WTC11 (cell line): ENCODE data around the gene SLC35F5. TPM values are rescaled to one million over a fixed set of nuclear protein-coding genes. Genes with fewer than 3 reads are reported as not detected.

Experiments
- ATAC-seq: fragments of 200-7000 bp; cut with Tn5 transposase; 2 replicates; pipeline ENCODE4 v1.10.0; 2021; ENCODE audit warnings: mild to moderate bottlenecking, moderate library complexity
- CTCF ChIA-PET: fragments of 300-600 bp; sonication (Branson Sonifier 250); formaldehyde crosslinking; loops from one replicate; lab custom pipeline; 2021; ENCODE audit warnings: antibody characterized with exemption; lab: Charles Lee
- POLR2A ChIA-PET: fragments of 350-600 bp; sonication (Branson Sonifier 250); formaldehyde crosslinking; loops from one replicate; lab custom pipeline; 2021; ENCODE audit warnings: antibody characterized with exemption; lab: Charles Lee
- DNase-seq: peaks from one replicate; pipeline ENCODE4 v3.0.0; 2021; ENCODE audit warnings: low spot score
- H3K27ac Mint-ChIP-seq: 2 replicates; pipeline ENCODE4 v1.8.0; 2021; ENCODE audit warnings: mixed read lengths
- H3K27me3 Mint-ChIP-seq: 2 replicates; pipeline ENCODE4 v1.8.0; 2021; ENCODE audit warnings: low read depth, mild to moderate bottlenecking, moderate library complexity, mixed read lengths
- H3K36me3 Mint-ChIP-seq: 2 replicates; pipeline ENCODE4 v1.8.0; 2021; ENCODE audit warnings: mixed read lengths
- H3K4me1 Mint-ChIP-seq: 2 replicates; pipeline ENCODE4 v1.8.0; 2022; ENCODE audit warnings: mixed read lengths
- H3K4me3 Mint-ChIP-seq: 2 replicates; pipeline ENCODE4 v1.8.0; 2021; ENCODE audit warnings: mild to moderate bottlenecking, moderate library complexity, mixed read lengths
- H3K9me3 Mint-ChIP-seq: 2 replicates; pipeline ENCODE4 v1.8.0; 2021; ENCODE audit warnings: mixed read lengths
- AFF4 ChIP-seq: sonication (generic); formaldehyde crosslinking; IDR thresholded peaks from 2 replicates; pipeline ENCODE4 v1.8.1; 2023; ENCODE audit warnings: mild to moderate bottlenecking, missing genetic modification reagents, borderline replicate concordance
- E2F5 ChIP-seq: sonication (generic); formaldehyde crosslinking; IDR thresholded peaks from 2 replicates; pipeline ENCODE4 v1.8.1; 2022; ENCODE audit warnings: mild to moderate bottlenecking, moderate library complexity, missing genetic modification reagents
- ERG ChIP-seq: fragments of 250-450 bp; sonication (Bioruptor Pico); IDR thresholded peaks from 2 replicates; pipeline ENCODE4 v1.8.0; 2021; ENCODE audit warnings: mild to moderate bottlenecking
- HMGXB4 ChIP-seq: sonication (generic); formaldehyde crosslinking; IDR thresholded peaks from 2 replicates; pipeline ENCODE4 v1.8.1; 2023; ENCODE audit warnings: mild to moderate bottlenecking, moderate library complexity, missing genetic modification reagents
- JUN ChIP-seq: sonication (generic); formaldehyde crosslinking; IDR thresholded peaks from 2 replicates; pipeline ENCODE4 v1.8.0; 2023; ENCODE audit warnings: mild to moderate bottlenecking, missing genetic modification reagents
- MAX ChIP-seq: sonication (generic); formaldehyde crosslinking; IDR thresholded peaks from 2 replicates; pipeline ENCODE4 v1.8.0; 2022; ENCODE audit warnings: mild to moderate bottlenecking, missing genetic modification reagents
- NFE2L1 ChIP-seq: sonication (generic); formaldehyde crosslinking; IDR thresholded peaks from 2 replicates; pipeline ENCODE4 v1.8.1; 2023; ENCODE audit warnings: missing genetic modification reagents
- PRDM15 ChIP-seq: sonication (generic); formaldehyde crosslinking; IDR thresholded peaks from 2 replicates; pipeline ENCODE4 v1.8.0; 2022; ENCODE audit warnings: missing genetic modification reagents
- SMAD4 ChIP-seq: sonication (generic); formaldehyde crosslinking; IDR thresholded peaks from 2 replicates; pipeline ENCODE4 v1.8.0; 2022; ENCODE audit warnings: mild to moderate bottlenecking, missing genetic modification reagents
- STAT6 ChIP-seq: sonication (generic); formaldehyde crosslinking; conservative IDR thresholded peaks from 2 replicates; pipeline ENCODE4 v1.8.1; 2023; ENCODE audit warnings: mild to moderate bottlenecking, low read depth, missing genetic modification reagents, moderate library complexity
- USF1 ChIP-seq: sonication (generic); formaldehyde crosslinking; IDR thresholded peaks from 2 replicates; pipeline ENCODE4 v1.8.0; 2022; ENCODE audit warnings: mild to moderate bottlenecking, missing genetic modification reagents
- ZNF232 ChIP-seq: sonication (generic); formaldehyde crosslinking; IDR thresholded peaks from 2 replicates; pipeline ENCODE4 v1.8.0; 2022; ENCODE audit warnings: mild to moderate bottlenecking, missing genetic modification reagents
- ZNF281 ChIP-seq: sonication (generic); formaldehyde crosslinking; IDR thresholded peaks from 2 replicates; pipeline ENCODE4 v1.8.0; 2023; ENCODE audit warnings: mild to moderate bottlenecking, missing genetic modification reagents
- ZNF317 ChIP-seq: sonication (generic); formaldehyde crosslinking; IDR thresholded peaks from 2 replicates; pipeline ENCODE4 v1.8.1; 2023; ENCODE audit warnings: low read depth, mild to moderate bottlenecking, moderate library complexity, missing genetic modification reagents, borderline replicate concordance
- ZNF671 ChIP-seq: fragments of 250-450 bp; sonication (Bioruptor Pico); IDR thresholded peaks from 2 replicates; pipeline ENCODE4 v1.8.0; 2021; ENCODE audit warnings: mild to moderate bottlenecking
- total RNA-seq: library from RNA; stranded (reverse); gene quantifications from 3 replicates; pipeline ENCODE4 v1.2.3, GENCODE V29; 2021

Gene SLC35F5
- total RNA-seq, 1 experiment from 2014 or later: 20.3 TPM

- no peak for TF ChIP-seq HMGXB4 (CRISPR knock-in tag)
- no peak for TF ChIP-seq ERG (CRISPR knock-in tag)
- no peak for TF ChIP-seq ZNF281
- no peak for TF ChIP-seq USF1 (CRISPR knock-in tag)
- TF ChIP-seq SMAD4 (CRISPR knock-in tag): no peak
- no peak for TF ChIP-seq NFE2L1 (CRISPR knock-in tag)
- TF ChIP-seq E2F5 (CRISPR knock-in tag): no peak
- TF ChIP-seq ZNF232: no peak
- no peak for TF ChIP-seq ZNF671
Measured at GRCh38 chr2:113799375-113799774, 42.9 kb upstream of the SLC35F5 start (continued).

- no peak overlapping the region for H3K27ac Mint-ChIP-seq
- peaks cover 5% of the 10 kb centered on the region; the same call in 1 of the 2 replicates for H3K27me3 Mint-ChIP-seq
- no peak for ATAC-seq
- DNase-seq: no peak
- H3K36me3 Mint-ChIP-seq: no peaks in the 10 kb centered on the region
- CTCF ChIA-PET: no interaction called here
- POLR2A ChIA-PET: no interaction called here
- peaks cover 5% of the 10 kb centered on the region; the same call in 1 of the 2 replicates for H3K4me1 Mint-ChIP-seq
- no peaks in the 10 kb centered on the region for H3K9me3 Mint-ChIP-seq
- H3K4me3 Mint-ChIP-seq: no peak overlapping the region
- TF ChIP-seq MAX (CRISPR knock-in tag): no peak
- TF ChIP-seq JUN (CRISPR knock-in tag): no peak
- no peak for TF ChIP-seq AFF4 (CRISPR knock-in tag)
- TF ChIP-seq ZNF317 (CRISPR knock-in tag): no peak
- TF ChIP-seq PRDM15 (CRISPR knock-in tag): no peak
- TF ChIP-seq STAT6 (CRISPR knock-in tag): no peak
Measured at GRCh38 chr2:113797237-113797636, 40.8 kb upstream of the SLC35F5 start.
